ENCODE results near the gene RBAK. TPM values are rescaled to one million over a fixed set of nuclear protein-coding genes. Genes with fewer than 3 reads are reported as not detected.

The RBAK gene
- total RNA-seq, 1 experiment from 2014 or later, result 18.5 TPM

GRCh38 chr7:5082806-5083205 is 37.1 kb downstream of the RBAK start:
- H3K9me3 Mint-ChIP-seq, result peaks cover 7 to 9% of the 10 kb centered on the region in 2 experiments; a peak in 3 of 5 replicates
- Histone ChIP-seq H3K23ac (ENCODE audit: insufficient read length, low read depth, low read length) (no peak overlapping the region), H3K56ac (ENCODE audit: insufficient read length, low read depth, low read length) (no peak overlapping the region), H3K9me3 (ENCODE audit: control insufficient read depth, low read depth, low read length) (no peaks in the 10 kb centered on the region), H2BK5ac (ENCODE audit: insufficient read length, low read length) (no peak overlapping the region), H4K91ac (ENCODE audit: insufficient read length, low read depth, low read length) (no peak overlapping the region), H3K79me1 (ENCODE audit: insufficient read depth, low read depth, low read length, poor library complexity, severe bottlenecking) (no peaks in the 10 kb centered on the region), H4K5ac (ENCODE audit: insufficient read length, low read depth, low read length) (no peak overlapping the region), H3K27me3 (ENCODE audit: insufficient read depth, low read length) (no peaks in the 10 kb centered on the region), H3K4ac (ENCODE audit: low read depth, low read length) (no peak overlapping the region), H3T11ph (ENCODE audit: low read length) (no peak overlapping the region), H3K9ac (ENCODE audit: extremely low read depth, insufficient read length, low read length) (no peak overlapping the region), H2BK15ac (ENCODE audit: low read depth, low read length) (no peak overlapping the region), H3K4me1 (ENCODE audit: insufficient read depth, low read length) (no peaks in the 10 kb centered on the region), H3K14ac (ENCODE audit: insufficient read depth, low read length) (no peak overlapping the region), H3K18ac (ENCODE audit: insufficient read length, low read depth, low read length) (no peak overlapping the region), H3K4me2 (ENCODE audit: insufficient read depth, insufficient read length, low read length) (no peak overlapping the region), H2AFZ (ENCODE audit: low read length) (no peak overlapping the region), H2BK120ac (ENCODE audit: low read depth, low read length, poor library complexity, severe bottlenecking) (no peak overlapping the region), H3K79me2 (ENCODE audit: insufficient read depth, low read length) (no peaks in the 10 kb centered on the region), H2BK20ac (ENCODE audit: low read depth, low read length, poor library complexity, severe bottlenecking) (no peak overlapping the region), H4K8ac (replicated peaks; ENCODE audit: insufficient read length, low read depth, low read length) (no peak overlapping the region), H2AK5ac (ENCODE audit: insufficient read length, low read length) (no peak overlapping the region), H3K23me2 (ENCODE audit: insufficient read length, low read depth, low read length, poor library complexity, severe bottlenecking) (no peaks in the 10 kb centered on the region), H2BK12ac (ENCODE audit: insufficient read length, low read depth, low read length) (no peak overlapping the region), H3K27ac (ENCODE audit: insufficient read length, low read depth, low read length) (no peak overlapping the region), H4K20me1 (ENCODE audit: control insufficient read depth, insufficient read depth, insufficient read length) (no peaks in the 10 kb centered on the region)
- no peaks in the 10 kb centered on the region; a peak in 1 of 7 replicates for H3K36me3 Mint-ChIP-seq (ENCODE audit: insufficient read depth in 1 of 3, low read depth in 3 of 3)
- H3K4me1 Mint-ChIP-seq, result no peaks in the 10 kb centered on the region
- H3K4me3 Mint-ChIP-seq, result no peak overlapping the region
- no CpG with 5 or more reads among the region's 7 CpGs for WGBS (ENCODE audit: extremely low coverage, insufficient read length, low lambda C conversion rate)
- TF ChIP-seq CTCF (conservative IDR thresholded peaks at IDR 0.05), result no peak
- H3K27me3 Mint-ChIP-seq (ENCODE audit: low read depth), result peaks cover 40% of the 10 kb centered on the region
- no peak overlapping the region for H3K27ac Mint-ChIP-seq
- DNase-seq, result no peak

Measured in H9 (cell line).